Smooth muscle cell (in vitro differentiated cells): Measurements from ENCODE around the gene GPR35. TPM values are rescaled to one million over a fixed set of nuclear protein-coding genes. Genes with fewer than 3 reads are reported as not detected.

Source experiments
- DNase-seq: peaks from one replicate; lab custom pipeline; 2025; ENCODE audit not compliant: unreplicated experiment; lab: John Stamatoyannopoulos, UW
- H2AFZ ChIP-seq: fragments of 200-600 bp; sonication (generic); 2 replicates; pipeline ENCODE4 v1.6.0; 2016; ENCODE audit warnings: antibody characterized with exemption, low read depth, mild to moderate bottlenecking
- H3F3A ChIP-seq: fragments of 200-600 bp; sonication (generic); 2 replicates; pipeline ENCODE4 v1.6.0; 2017; ENCODE audit warnings: antibody characterized with exemption, low read depth
- H3K27ac ChIP-seq: fragments of 200-600 bp; sonication (generic); 2 replicates; pipeline ENCODE4 v1.5.1; 2016; ENCODE audit warnings: low read depth, mild to moderate bottlenecking
- H3K27me3 ChIP-seq: fragments of 200-600 bp; sonication (generic); 2 replicates; pipeline ENCODE4 v1.6.1; 2016; ENCODE audit warnings: low read depth, mild to moderate bottlenecking
- H3K36me3 ChIP-seq: fragments of 200-600 bp; sonication (generic); 2 replicates; pipeline ENCODE4 v1.5.1; 2016; ENCODE audit warnings: low read depth
- H3K4me1 ChIP-seq: fragments of 200-600 bp; sonication (generic); 2 replicates; pipeline ENCODE4 v1.5.1; 2016; ENCODE audit warnings: low read depth
- H3K4me2 ChIP-seq: fragments of 200-600 bp; sonication (generic); 2 replicates; pipeline ENCODE4 v1.6.0; 2016; ENCODE audit warnings: mild to moderate bottlenecking
- H3K4me3 ChIP-seq: fragments of 200-600 bp; sonication (generic); 2 replicates; pipeline ENCODE4 v1.5.1; 2016; ENCODE audit warnings: mild to moderate bottlenecking
- H3K79me2 ChIP-seq: fragments of 200-600 bp; sonication (generic); 2 replicates; pipeline ENCODE4 v1.6.0; 2016; ENCODE audit warnings: low read depth, mild to moderate bottlenecking
- H3K9ac ChIP-seq: fragments of 200-600 bp; sonication (generic); 2 replicates; pipeline ENCODE4 v1.6.0; 2016; ENCODE audit warnings: low read depth
- H3K9me3 ChIP-seq: fragments of 200-600 bp; sonication (generic); replicated peaks from 2 replicates; pipeline ENCODE4 v1.5.1; 2016; ENCODE audit warnings: low read depth
- H4K20me1 ChIP-seq: fragments of 200-600 bp; sonication (generic); 2 replicates; pipeline ENCODE4 v1.6.0; 2016; ENCODE audit warnings: low read depth
- WGBS: methylation state at CpG from one replicate; pipeline ENCODE4 v1.1.7; 2016; ENCODE audit warnings: low lambda C conversion rate; 5-methylcytosine and 5-hydroxymethylcytosine counted together
- polyA plus RNA-seq: library from polyadenylated mRNA; unstranded; fragments of >200 nt; fragmentation: Nextera tagmentation; extraction: Ambion mirVana; gene quantifications from 2 replicates; pipeline ENCODE4 v1.2.1, GENCODE V29; 2016
- total RNA-seq: library from RNA; depleted of rRNA; stranded (reverse); fragments of >200 nt; gene quantifications from 2 replicates; pipeline ENCODE4 v1.2.3, GENCODE V29; 2014
- TF ChIP-seq, protein P1 (sequence below): fragments of 200-600 bp; sonication (generic); IDR thresholded peaks from 2 replicates; pipeline ENCODE4 v1.5.1; 2017; ENCODE audit warnings: borderline replicate concordance, mild to moderate bottlenecking, antibody characterized with exemption; ENCODE audit not compliant: insufficient read depth, poor library complexity, severe bottlenecking

Gene GPR35
- total and polyA plus RNA-seq, 2 experiments from 2014 or later, result 1.3 to 2.1 TPM

DNA sequence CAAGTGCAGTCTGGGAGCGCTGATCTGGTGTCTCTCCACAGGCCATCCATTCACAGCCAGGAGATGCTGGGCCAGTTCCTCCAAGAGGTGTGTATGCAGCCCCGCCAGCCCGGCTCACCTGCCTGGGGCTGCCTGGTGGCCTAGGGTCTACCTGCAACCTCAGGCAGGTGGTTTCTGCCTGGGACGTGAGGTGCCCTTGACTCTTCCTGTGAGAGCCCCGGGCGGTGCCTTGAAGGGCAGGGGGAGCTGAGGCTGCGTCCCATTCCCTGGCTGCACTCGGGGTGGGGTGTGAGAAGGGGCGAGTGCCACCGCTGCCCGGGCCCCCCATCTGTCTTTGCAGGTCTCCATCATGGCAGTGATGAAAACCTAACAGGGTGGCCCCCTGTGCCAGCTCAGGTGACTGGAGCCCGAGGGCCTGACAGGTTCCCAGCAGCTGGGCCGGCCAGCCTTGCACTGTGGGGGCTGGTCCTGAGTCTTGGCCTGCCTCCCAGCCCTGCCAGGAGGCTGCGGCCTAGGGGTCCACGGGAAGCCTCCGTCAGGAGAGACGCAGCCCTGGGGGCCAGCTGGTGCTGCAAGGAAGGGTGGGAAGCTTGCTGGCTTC, 26.9 kb upstream of the GPR35 start:
- Histone ChIP-seq H2AFZ (no peak overlapping the region), H3K4me2 (no peak overlapping the region), H3F3A (no peaks in the 10 kb centered on the region), H3K9ac (no peak overlapping the region), H3K4me3 (no peak overlapping the region), H3K4me1 (no peaks in the 10 kb centered on the region), H3K79me2 (no peaks in the 10 kb centered on the region), H3K27me3 (no peaks in the 10 kb centered on the region), H3K9me3 (no peaks in the 10 kb centered on the region), H4K20me1 (peaks cover 23% of the 10 kb centered on the region), H3K36me3 (no peaks in the 10 kb centered on the region), H3K27ac (no peak overlapping the region)
- DNase-seq, result no peak
- TF ChIP-seq, protein P1, sequence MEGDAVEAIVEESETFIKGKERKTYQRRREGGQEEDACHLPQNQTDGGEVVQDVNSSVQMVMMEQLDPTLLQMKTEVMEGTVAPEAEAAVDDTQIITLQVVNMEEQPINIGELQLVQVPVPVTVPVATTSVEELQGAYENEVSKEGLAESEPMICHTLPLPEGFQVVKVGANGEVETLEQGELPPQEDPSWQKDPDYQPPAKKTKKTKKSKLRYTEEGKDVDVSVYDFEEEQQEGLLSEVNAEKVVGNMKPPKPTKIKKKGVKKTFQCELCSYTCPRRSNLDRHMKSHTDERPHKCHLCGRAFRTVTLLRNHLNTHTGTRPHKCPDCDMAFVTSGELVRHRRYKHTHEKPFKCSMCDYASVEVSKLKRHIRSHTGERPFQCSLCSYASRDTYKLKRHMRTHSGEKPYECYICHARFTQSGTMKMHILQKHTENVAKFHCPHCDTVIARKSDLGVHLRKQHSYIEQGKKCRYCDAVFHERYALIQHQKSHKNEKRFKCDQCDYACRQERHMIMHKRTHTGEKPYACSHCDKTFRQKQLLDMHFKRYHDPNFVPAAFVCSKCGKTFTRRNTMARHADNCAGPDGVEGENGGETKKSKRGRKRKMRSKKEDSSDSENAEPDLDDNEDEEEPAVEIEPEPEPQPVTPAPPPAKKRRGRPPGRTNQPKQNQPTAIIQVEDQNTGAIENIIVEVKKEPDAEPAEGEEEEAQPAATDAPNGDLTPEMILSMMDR, result no peak
- WGBS, result 96% methylated on average over 17 of the region's 17 CpGs

- DNase-seq, result no peak
- TF ChIP-seq, protein P1, result no peak
These were observed 26.1 kb upstream of the GPR35 start for GRCh38 chr2:240599141-240599583.

DNA sequence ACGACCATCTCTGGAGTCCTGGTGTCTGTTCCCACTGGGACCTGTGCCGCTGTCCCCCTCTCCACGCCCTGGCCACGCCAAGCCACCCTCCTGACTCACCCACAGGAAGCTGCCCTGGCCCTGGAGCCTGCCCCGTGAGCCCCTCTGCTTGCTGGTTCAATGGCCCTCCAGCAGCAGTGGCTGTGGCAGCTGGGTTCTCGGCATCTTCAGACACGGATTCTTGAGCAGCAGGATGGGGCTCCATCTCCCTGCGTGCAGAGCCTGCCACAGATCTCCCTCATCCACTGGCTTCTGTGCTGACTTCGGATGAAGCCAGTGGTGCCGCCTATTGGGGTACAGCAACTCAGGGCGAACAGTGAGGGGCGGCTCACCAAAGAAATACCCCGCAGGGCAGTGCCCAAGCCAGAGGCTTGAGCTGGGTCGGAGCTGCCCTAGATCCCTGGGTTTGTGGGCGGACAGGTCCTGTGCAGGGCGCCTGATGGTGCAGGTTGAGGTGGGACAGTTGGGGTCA, 24.8 kb upstream of the GPR35 start:
- Histone ChIP-seq H3K9ac (no peak overlapping the region), H3K4me3 (no peak overlapping the region), H3K79me2 (no peaks in the 10 kb centered on the region), H3K9me3 (no peaks in the 10 kb centered on the region), H3K27ac (no peak overlapping the region), H3K4me1 (no peaks in the 10 kb centered on the region), H3K4me2 (no peak overlapping the region), H4K20me1 (peaks cover 13% of the 10 kb centered on the region), H3F3A (no peaks in the 10 kb centered on the region), H2AFZ (no peak overlapping the region), H3K36me3 (no peaks in the 10 kb centered on the region), H3K27me3 (no peaks in the 10 kb centered on the region)
- WGBS, result 97% methylated on average over 16 of the region's 16 CpGs
- TF ChIP-seq, protein P1, result no peak
- no peak for DNase-seq

More at GRCh38 chr2:240599141-240599583, 26.1 kb upstream of the GPR35 start:
- Histone ChIP-seq H4K20me1 (peaks cover 19% of the 10 kb centered on the region), H3K79me2 (no peaks in the 10 kb centered on the region), H3K9ac (no peak overlapping the region), H3K36me3 (no peaks in the 10 kb centered on the region), H3K4me2 (no peak overlapping the region), H3K9me3 (no peaks in the 10 kb centered on the region), H2AFZ (no peak overlapping the region), H3K4me1 (no peaks in the 10 kb centered on the region), H3F3A (no peaks in the 10 kb centered on the region), H3K4me3 (no peak overlapping the region), H3K27ac (no peak overlapping the region), H3K27me3 (no peaks in the 10 kb centered on the region)
- WGBS, result 93% methylated on average over 11 of the region's 11 CpGs
